ENCODE data around the gene TBX19.

DNA sequence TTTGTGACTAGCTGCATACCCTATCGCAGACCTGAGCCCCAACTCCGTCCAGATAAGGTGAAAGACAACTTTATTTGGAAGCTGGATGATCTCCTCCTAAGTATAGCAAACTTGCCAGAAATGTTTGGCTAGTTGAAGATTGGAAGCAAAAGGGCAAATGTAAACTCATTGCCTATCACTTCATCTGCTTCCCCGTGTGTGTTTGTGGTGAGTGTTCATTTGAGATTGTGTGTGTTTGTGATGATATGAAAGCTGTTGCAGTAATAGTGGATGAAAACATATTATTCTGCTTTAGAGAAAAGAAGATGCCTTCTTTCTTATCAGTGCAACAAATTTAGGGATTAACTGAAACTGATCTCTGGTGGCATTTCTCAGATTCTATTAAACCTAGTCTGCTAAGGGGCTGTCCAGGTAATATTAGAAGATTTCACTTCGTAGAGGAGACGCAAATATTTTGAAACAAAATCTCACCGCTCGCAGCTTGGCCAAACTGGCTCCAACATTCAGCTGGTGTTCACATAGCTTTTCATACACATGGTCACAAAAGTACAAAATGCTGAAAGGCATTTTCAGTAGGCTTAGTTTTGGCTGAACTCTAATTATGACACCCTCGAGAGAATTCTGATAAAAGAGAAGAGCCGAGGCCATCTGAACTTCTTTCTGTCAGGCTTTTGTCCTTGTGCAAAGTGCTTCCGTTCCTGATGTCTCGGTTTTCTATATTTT, 1.1 kb downstream of the TBX19 start:
- TF ChIP-seq CTCF (IDR thresholded peaks at IDR 0.05) (no peak), CHD2 (IDR thresholded peaks at IDR 0.05; ENCODE audit: low read length, partially characterized antibody) (no peak)
